A204.1 (cell line): ENCODE measurements around the gene KCNJ18.
"Not testable (repeated sequence)": the region's sequence is repeated elsewhere in the genome, so short reads cannot be mapped to it uniquely, and the experiment has no call there.

Experiments used
- FAIRE-seq: peaks from 2 replicates; lab custom pipeline; 2012; peaks lifted over from hg19 to GRCh38; lab: Jason Lieb, UNC

Gene KCNJ18

DNA sequence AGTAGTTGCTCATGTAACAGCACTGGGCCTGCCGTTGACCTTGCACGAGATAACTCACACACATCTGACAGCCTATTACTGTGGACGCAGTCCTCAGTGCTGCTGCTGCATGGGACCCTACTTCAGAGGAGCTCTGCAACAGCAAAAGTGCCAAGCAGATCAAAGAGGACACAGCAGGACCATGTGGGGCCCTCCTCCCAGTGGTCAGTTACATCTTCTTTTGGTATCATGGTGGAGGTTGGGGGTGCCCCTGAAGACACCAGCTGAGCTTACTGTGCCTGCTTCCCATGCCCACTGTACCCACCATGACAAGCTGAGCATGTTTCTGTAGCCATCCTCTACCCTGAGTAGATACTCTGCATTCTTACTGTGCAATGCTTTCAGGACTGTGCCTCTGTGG, 41.6 kb downstream of the KCNJ18 start:
- FAIRE-seq: not testable (repeated sequence)

DNA sequence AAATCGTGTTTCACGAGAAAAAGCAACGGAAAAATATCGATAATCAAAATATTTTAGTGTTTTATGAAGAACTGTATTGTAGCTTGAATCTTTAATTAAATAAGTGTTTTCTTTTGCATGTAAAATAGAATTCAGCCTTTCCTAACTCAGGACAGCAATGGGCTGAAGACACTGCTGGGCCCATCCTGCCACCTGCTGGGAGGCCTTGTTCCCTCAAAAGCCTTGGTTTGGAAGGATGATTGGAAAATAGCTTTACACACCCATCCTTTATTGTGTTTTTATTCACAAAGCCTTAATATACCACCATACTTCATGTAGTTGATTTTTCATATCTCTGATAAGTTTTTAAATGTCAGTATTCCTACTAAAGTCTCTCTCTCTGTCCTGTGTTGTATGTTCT, 43.5 kb downstream of the KCNJ18 start:
- FAIRE-seq: not testable (repeated sequence)

DNA sequence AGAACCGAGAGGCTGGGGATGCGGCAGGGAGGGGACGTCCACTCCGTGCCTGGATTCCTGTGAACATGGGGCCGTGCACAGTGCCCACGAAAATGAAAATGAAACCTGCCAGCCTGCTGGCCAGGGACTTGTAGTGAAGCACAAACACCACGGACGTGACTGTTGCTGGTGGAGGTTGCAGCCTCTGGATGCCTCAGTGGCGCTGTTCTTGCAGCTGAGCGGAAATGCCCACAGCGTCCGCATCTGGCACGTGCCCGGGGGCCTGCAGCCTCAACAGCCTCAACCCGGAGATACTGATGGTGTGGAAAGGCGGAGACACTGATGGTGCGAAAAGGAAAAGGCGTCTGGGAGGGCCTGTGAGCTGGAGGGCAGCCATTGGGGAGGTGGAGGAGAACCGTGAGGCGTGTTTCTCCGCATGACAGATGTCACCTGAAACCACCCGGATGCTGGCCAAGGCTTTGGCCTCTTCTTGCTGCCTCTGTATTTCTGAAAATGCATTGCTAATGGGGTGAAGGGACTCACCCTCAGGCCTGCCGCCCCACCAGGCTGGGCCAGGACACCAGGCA, 44.8 kb downstream of the KCNJ18 start:
- not testable (repeated sequence) for FAIRE-seq

DNA sequence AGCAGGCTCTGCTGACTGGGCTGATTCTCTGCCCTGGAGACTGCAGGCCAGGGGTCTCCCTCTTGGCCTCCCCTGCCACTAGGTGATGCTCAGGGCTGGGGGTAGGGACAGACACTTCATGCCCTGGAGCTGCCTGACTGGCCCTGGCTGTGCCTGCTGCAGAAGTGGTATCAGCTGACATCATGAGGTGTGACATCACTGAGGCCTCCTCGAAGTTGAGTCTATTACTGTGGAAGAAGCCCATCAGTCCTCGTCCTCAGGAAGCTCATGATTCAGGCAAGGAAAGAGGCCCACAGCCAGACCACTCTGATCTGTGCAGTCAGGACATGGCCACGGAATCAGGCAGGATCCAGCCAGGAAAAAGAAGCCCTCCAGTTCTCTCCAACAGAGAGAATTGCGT, 45.9 kb downstream of the KCNJ18 start:
- FAIRE-seq: not testable (repeated sequence)

DNA sequence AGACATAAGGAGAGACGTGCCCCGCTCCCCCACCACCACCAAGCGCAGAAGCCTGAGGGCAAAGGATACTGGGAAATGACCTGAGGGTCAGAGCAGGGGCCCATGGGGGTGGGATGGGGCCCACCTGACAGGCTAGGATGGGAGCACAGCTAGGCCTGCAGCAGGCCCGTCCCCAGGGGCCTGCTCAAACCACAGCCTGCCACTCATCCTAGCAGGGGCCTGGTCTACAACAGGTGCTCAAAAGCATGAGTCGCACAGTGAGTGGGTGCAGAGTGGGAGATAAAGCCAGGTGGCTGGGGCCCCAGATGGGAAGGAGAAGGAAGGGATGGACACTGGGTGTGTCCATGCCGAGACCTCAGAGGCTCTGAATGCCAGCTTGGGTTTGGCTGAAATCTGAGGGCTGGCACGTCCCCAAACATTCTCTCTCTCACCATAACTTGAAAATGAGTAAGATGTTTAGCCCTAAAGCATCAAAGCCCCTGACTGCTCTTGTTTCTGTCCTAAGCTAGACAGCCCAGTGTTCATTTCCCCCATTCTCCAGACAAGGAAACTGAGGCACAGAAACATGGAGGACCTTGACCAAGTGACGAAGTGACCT, 46.7 kb downstream of the KCNJ18 start:
- FAIRE-seq: not testable (repeated sequence)

DNA sequence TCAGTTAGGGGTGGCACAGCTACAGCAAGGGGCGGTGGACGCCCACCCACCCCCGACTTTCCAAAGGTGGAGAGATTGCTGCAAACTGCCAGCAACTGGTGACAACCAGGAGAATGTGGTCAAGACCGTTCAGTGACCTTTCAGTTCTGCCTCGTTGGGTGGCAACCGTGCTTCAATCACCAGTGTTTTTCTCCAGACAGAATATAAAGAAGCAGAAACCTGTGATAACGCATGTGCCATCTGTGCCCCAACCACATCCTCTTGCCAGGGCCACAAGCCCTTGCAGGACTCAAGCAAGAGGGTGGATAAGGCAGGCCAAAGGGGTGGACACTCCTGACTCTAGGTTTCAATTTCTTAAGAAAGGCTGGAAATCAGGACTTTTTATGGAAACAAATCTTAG, 47.2 kb downstream of the KCNJ18 start:
- FAIRE-seq: not testable (repeated sequence)

DNA sequence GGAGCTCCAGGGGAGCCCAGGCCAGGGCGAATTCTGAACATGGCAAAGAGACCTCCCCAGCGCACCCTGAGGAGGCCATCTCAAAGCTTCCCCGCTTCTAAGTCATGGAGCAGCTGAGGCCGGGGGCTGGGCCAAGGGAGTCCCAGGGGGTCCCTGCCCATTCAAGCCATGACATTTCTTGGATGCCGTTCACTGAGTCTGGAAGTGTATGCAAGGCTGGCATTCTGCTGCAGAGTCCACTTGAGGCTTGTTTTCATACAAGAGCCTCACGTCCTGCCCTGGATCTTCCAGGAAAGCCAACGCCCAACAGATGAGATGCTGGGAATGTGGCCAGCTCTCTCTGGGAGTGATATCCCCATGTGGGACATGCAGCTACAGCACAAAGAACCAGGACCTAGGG, 48.5 kb downstream of the KCNJ18 start:
- FAIRE-seq: not testable (repeated sequence)

DNA sequence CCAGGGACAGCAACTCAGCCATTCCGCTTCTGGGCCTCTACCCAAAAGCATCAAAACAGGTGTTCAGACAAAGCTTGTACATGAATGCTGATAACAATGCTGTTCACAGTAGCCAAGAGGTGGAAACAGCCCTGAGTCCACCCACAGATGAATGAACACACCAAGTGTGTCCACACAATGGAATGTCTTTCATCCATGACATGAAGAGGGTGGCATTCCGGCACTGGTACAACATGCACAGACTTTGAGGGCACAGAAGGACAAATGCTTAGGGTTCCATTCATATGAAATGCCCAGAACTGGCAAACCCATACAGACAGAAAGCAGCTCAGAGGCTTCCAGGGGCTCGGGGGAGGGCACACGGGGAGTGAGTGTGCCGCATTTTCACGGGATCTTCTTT, 49.2 kb downstream of the KCNJ18 start:
- FAIRE-seq: not testable (repeated sequence)

DNA sequence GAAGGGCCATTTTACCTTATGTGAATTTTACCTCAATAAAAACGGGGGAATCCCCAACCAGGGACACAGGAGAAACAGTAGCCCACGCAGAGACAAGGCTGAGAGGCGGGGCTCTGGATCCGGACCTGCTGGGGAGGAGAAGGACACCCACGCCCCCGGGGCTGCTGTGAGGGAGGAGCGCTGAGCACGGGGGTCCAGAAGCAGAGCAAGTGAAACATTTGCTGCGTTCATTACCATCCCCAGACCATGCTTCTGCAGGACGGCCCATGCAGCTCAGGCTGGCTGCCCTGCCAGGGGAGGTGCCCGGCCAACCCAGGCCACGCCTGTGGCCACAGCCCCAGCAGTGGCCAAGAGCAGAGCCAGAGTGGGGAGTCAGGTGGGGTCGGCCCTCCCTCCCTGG, 50.0 kb downstream of the KCNJ18 start:
- no peak for FAIRE-seq

DNA sequence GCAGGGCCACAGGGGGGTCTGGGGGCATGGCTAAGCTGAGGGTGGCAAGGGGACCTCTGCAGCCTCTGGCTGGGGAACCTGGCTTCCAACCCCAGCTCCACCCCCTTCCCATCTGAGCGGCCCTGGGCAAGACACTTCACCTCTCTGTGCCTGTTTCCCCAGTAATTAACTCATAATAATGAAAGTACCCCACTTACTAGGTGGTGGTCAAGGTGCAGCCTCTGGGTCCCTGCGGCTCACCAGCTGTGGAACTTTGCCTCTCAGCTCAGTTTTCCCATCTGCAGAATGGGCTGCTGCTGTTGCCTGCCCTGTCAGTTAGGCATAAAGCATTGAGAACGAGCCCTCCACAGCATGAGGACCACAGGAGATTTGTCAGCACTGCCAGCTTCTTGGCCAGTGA, 51.8 kb downstream of the KCNJ18 start:
- FAIRE-seq: not testable (repeated sequence)

DNA sequence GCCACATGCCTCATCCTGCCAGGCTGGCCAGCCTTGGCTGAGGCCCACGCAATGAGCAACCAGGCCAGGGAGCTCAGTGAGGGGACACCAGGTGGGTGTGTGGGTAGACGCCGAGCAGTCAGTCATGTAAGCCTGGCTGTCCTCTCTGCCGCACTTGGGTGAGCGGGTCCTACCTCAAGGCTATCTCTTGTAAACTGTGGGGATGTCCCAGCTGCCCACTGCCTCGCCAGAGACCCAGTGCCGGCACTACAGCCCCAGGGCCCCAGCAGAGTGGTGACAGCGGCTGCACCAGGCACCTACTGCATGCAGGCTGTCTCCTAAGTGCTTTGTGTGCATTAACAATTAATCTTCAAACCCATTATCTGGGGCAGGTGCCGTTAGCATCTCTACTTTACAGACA, 52.3 kb downstream of the KCNJ18 start:
- not testable (repeated sequence) for FAIRE-seq

DNA sequence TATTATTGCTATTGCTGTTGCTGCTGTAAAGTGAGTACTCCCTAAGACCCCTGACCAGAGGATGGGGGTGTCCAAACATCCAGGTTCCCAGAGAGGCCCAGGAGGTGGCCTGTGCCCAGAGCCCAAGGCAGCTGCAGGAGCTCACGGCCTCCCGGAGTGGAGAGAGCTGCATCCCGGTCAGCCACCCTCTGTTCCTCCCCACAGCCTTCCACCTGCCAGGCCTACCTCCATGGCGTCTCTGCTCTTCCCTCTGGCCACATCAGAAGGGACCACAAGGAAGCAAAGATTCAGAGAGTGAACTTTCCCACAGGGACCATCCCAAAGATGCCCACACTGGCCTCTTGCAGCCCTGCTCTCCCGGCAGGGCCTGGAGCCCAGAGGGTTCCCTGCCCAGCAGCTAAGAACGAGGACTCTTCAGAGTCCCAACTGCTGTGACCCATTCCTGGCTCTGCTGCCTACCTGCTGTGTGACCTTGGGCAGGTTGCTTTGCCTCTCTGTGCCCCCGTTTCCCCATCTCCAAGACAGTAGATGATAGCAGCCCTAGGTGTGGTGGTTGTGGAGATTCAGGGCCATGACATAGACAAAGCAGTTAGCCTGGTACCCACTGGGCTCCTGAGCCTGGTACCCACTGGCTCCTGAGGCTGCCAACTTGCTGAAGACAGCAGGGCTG, 53.2 kb downstream of the KCNJ18 start:
- FAIRE-seq: not testable (repeated sequence)

DNA sequence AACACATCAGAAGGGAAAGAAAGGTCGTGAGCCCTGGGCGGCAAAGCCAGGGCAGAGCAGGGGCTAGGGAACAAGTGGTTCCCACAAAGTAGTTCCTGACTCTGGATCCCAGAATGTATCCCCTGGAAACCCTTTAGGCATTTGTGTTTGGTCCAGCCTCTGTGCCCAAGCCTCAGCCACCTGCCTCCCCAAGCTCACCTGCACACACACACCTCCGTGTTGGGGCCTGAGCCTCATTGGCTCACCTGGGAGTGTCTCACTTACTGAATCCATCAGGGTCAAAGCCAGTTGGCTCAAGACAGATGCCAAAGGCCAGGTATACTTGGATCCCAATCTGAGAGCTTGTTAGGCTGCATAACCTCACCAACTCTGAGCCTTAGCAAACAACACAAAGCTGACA, 54.1 kb downstream of the KCNJ18 start:
- FAIRE-seq: not testable (repeated sequence)

DNA sequence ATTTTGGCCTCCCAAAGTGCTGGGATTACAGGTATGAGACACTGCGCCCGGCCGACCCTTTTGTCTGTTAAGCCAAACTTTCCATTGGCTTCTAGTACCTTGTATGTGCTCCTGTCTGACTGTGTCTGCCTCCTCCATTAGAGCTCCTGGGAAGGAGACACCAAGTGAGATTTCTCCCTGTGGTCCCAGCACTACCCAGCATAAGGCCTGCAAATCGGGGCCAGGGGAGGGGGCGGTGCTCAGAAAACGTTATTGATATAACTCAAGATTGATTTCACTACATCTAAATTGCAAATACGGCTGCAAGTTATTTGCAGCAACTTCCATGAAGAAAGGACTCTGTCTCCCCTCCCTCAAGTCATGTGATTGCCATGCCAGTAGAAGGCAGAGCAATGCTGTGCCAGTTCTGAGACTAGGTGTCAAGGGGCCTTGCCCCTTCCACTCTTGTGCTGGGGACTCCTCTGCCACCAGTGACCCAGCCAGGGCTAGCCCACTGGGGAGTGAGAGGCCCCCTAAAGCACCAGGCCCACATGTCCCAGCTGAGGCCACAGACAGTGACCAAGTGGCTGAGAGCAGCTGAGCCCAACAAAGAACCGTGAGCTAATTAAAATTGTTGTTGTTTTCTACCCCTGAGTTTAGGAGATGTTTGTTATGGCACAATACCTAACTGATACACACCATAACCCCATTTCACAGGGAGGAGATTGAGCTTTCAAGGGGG, 55.0 kb downstream of the KCNJ18 start:
- not testable (repeated sequence) for FAIRE-seq

DNA sequence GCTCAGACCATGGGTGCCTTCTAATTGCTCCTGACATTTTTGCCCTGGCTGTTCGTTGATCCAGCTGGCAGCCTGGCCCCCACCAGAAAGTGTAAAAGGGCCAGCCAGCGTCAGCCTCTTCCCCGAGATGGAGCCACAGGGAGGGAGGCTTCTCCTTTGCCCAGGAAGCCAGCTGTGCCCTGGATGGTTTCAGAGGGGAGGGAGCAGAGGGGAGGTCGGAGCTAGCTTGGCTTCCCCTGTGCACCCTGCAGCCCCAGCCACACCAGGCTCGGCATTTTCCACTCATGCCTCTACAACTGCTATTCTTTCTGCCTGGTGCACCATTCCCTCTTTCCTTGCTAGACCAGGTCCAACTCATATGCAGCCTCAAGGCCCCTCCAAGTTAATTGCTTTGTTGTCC, 56.4 kb downstream of the KCNJ18 start:
- not testable (repeated sequence) for FAIRE-seq

DNA sequence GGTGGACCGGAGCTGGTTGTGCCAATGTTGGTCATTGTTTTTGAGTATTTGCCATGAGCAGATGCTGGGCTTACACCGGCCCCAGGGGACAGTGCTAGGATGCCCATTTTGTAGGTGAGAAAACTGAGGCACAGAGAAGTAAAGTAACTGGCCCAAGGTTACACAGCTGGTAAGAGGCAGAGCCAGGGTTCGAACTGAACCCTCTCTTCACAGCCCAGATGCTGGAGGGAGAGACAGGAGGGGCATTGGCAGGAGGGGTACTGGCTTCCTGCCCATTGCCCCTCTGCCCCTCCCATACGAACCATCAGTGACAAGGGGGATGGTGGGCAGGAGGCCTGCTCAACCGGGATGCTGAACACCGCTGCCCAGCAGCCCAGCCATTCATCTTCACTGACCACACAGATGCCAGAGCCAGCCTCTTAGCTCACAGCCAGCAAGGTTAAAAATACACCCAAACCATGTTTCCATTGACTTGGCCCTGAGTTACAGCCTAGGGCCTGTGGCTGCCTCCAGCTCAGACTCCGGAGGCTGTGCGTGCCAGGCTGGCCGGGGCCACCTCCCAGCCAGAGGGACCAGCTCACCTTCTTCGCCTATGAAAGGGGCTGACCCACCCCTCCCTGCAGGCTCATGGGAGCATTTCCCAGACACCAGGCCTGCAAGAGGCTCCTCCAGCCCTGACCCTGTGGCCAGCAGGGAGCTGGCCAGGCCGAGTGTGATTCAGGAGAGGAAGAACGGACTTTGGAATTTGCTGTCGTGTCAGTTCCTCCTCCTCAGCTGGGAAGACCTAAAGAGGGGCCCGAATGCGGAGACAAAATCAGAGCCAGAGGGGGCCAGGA, 57.6 kb downstream of the KCNJ18 start:
- FAIRE-seq: not testable (repeated sequence)

DNA sequence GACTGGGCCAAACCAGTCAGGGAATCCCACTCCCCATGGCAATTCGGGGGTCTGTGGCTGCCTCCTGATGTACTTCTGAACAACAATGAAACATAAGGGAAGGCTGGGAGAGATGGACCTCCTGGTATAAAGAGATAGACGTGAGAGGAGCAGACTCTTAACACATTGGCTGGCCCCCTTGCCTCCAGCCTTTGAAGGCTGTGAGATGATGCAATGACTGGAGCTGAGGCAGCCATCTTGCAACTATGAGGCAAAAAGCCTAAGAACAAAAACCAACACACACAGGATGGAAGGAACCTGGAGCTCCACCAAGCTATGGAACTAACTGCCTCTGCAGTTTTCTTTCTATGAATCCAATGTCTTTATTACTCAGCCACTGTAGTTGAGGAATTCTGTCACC, 58.8 kb downstream of the KCNJ18 start:
- FAIRE-seq: not testable (repeated sequence)
